ENCODE data around the gene IL13RA1.
A peak's percentile ranks its signal among the peaks of the same experiment; 100 is the strongest.
"Not testable (repeated sequence)": the region's sequence is repeated elsewhere in the genome, so short reads cannot be mapped to it uniquely, and the experiment has no call there.

Gene IL13RA1

GRCh38 chrX:118780509-118780908 is 53.1 kb downstream of the IL13RA1 start:
- no peak for DNase-seq (ENCODE audit: low read depth)

- DNase-seq (ENCODE audit: low read depth) = no peak
Measured at GRCh38 chrX:118780911-118781310, 53.5 kb downstream of the IL13RA1 start.

GRCh38 chrX:118795528-118796280 is 68.3 kb downstream of the IL13RA1 start:
- DNase-seq (ENCODE audit: low read depth) = no peak

GRCh38 chrX:118802857-118803256 is 75.5 kb downstream of the IL13RA1 start:
- DNase-seq (ENCODE audit: low read depth) = no peak

- no peak for DNase-seq (ENCODE audit: low read depth)
Measured at GRCh38 chrX:118807151-118808017, 80.0 kb downstream of the IL13RA1 start.

GRCh38 chrX:118817257-118817656 is 89.9 kb downstream of the IL13RA1 start:
- DNase-seq (ENCODE audit: low read depth) = not testable (repeated sequence)

GRCh38 chrX:118823263-118824172 is 96.1 kb downstream of the IL13RA1 start, which contains the start of gene ZCCHC12:
TSS of gene ZCCHC12 (plus strand) at chrX:118823824. CDS start at chrX:118825245, 1,421 bp downstream.
- no peak for DNase-seq (ENCODE audit: low read depth)

- DNase-seq (ENCODE audit: low read depth) = no peak
Measured at GRCh38 chrX:118824173-118824730, 96.8 kb downstream of the IL13RA1 start.

GRCh38 chrX:118825227-118825626 is 97.8 kb downstream of the IL13RA1 start:
- no peak for DNase-seq (ENCODE audit: low read depth)

- DNase-seq (ENCODE audit: low read depth) = peak; percentile 25
Measured at GRCh38 chrX:118839334-118839958, 112.0 kb downstream of the IL13RA1 start.

Data from stimulated activated CD8-positive, alpha-beta memory T cell treated with anti-CD3 and anti-CD28 coated beads, Interleukin-15, amount 100 ng/mL, for 24 hours (primary cell).